ENCODE measurements around the gene ZSWIM6.

The ZSWIM6 gene

DNA sequence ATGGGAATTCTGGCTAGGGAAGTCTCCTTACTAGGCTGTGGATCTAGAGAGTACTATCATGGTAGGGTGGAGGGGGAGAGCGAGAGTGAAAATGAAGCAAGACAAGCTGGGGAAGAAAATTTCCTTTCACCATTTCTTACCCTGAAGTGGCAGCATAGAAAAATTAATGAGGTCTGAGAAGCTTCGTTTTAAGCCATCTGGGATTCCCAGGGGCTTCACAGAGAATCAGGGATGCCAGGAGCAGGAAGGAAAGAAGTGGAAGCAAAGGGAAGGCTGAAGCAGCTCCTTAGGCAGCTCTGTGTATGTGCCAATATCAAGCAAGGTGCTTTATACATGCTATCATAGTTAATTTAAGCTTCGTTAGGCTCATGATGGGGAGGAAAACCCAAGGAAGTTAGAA is 169.9 kb downstream of the ZSWIM6 start:
- Histone ChIP-seq H3K9me3 (replicated peaks in 1 of 11) (peaks cover 0 to 4% (median 0%) of the 10 kb centered on the region in 11 experiments; a peak in 3 of 22 replicates), H3K4me2 (no peak overlapping the region), H3K9ac (no peak overlapping the region), H4K20me1 (peaks cover 0 to 96% (median 9%) of the 10 kb centered on the region in 11 experiments; a peak in 9 of 22 replicates), H3K4me1 (peaks cover 0 to 10% (median 0%) of the 10 kb centered on the region in 10 experiments; a peak in 2 of 20 replicates), H3K36me3 (peaks cover 41 to 95% (median 69%) of the 10 kb centered on the region in 11 experiments), H3K27me3 (no peaks in the 10 kb centered on the region), H3K27ac (no peak overlapping the region), H3K4me3 (no peak overlapping the region)
- TF ChIP-seq Cebpa-rat (IDR thresholded peaks at IDR 0.05) = no peak

GRCh38 chr5:61504143-61504770 is 172.2 kb downstream of the ZSWIM6 start:
- Histone ChIP-seq H3K27ac (no peak overlapping the region), H3K36me3 (peaks cover 35 to 95% (median 69%) of the 10 kb centered on the region in 11 experiments), H4K20me1 (peaks cover 0 to 96% (median 9%) of the 10 kb centered on the region in 11 experiments; a peak in 9 of 22 replicates), H3K4me3 (no peak overlapping the region), H3K9me3 (replicated peaks in 1 of 11) (peaks cover 0 to 5% (median 0%) of the 10 kb centered on the region in 11 experiments; a peak in 3 of 22 replicates), H3K4me1 (peaks cover 0 to 10% (median 0%) of the 10 kb centered on the region in 10 experiments; a peak in 2 of 20 replicates), H3K4me2 (no peak overlapping the region), H3K27me3 (no peaks in the 10 kb centered on the region), H3K9ac (no peak overlapping the region)
- no peak for TF ChIP-seq Cebpa-rat (IDR thresholded peaks at IDR 0.05)

- peaks cover 0 to 9% (median 0%) of the 10 kb centered on the region in 10 experiments; a peak in 2 of 20 replicates for H3K4me1 ChIP-seq
- H3K4me3 ChIP-seq = no peak overlapping the region
- H3K9ac ChIP-seq = no peak overlapping the region
- H3K27ac ChIP-seq = no peak overlapping the region
- peaks cover 0 to 8% (median 4%) of the 10 kb centered on the region in 11 experiments; a peak in 5 of 22 replicates for H3K9me3 ChIP-seq (replicated peaks in 1 of 11)
- H3K4me2 ChIP-seq = no peak overlapping the region
- peaks cover 0 to 97% (median 9%) of the 10 kb centered on the region in 11 experiments; a peak in 9 of 22 replicates for H4K20me1 ChIP-seq
- TF ChIP-seq Cebpa-rat (IDR thresholded peaks at IDR 0.05) = no peak
- peaks cover 37 to 95% (median 70%) of the 10 kb centered on the region in 11 experiments for H3K36me3 ChIP-seq
- H3K27me3 ChIP-seq = no peaks in the 10 kb centered on the region
Observed at GRCh38 chr5:61505281-61505680, 173.2 kb downstream of the ZSWIM6 start.

DNA sequence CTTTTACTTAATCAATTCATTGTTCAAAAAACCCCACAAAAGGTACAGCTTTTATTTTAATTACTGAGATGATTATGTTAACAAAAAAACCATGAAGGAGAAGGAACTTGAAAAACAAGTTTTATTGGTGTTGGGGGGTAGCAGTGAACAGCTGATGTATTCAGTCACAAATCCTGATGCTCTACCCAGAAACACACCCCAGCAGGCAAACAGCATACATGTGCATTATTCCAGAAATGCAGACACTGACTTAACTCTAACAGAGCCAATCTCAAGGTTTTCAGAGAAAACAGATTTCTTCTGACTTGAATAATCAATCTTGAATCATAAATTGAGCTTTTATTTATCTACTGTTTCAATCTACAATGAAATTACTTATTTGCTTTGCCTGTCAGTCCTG is 175.2 kb downstream of the ZSWIM6 start:
- H3K9me3 ChIP-seq (replicated peaks in 1 of 11) = peaks cover 0 to 26% (median 16%) of the 10 kb centered on the region in 11 experiments; a peak in 18 of 22 replicates
- no peak for TF ChIP-seq Cebpa-rat (IDR thresholded peaks at IDR 0.05)
- no peak overlapping the region for H3K4me3 ChIP-seq
- H3K27me3 ChIP-seq = no peaks in the 10 kb centered on the region
- no peak overlapping the region for H3K4me2 ChIP-seq
- peaks cover 0 to 97% (median 6%) of the 10 kb centered on the region in 11 experiments; a peak in 9 of 22 replicates for H4K20me1 ChIP-seq
- H3K4me1 ChIP-seq = no peaks in the 10 kb centered on the region
- H3K36me3 ChIP-seq = peaks cover 51 to 94% (median 69%) of the 10 kb centered on the region in 11 experiments
- H3K27ac ChIP-seq = no peak overlapping the region
- no peak overlapping the region for H3K9ac ChIP-seq

DNA sequence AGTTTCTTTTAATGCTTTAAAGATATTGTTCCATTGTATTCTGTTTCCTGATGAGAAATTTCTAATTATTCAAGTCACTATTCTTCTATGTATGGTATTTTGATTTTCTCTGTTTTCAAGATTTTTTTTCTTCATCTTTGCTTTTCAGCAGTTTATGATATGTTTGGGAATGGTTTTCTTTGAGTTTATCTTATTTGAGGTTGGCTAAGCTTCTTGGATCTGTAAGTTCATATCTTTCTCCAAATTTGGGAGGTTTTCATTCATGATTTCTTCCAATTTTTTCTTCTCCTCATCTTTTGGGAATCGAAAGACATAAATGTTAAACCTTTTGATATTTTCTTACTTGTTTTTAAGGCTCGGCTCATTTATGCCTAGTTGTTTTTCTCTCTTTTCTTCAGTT is 184.9 kb downstream of the ZSWIM6 start:
- no peak for TF ChIP-seq Cebpa-rat (IDR thresholded peaks at IDR 0.05)
- Histone ChIP-seq H3K4me1 (peaks cover 0 to 9% (median 0%) of the 10 kb centered on the region in 10 experiments; a peak in 3 of 20 replicates), H3K9ac (no peak overlapping the region), H3K27me3 (no peaks in the 10 kb centered on the region), H3K36me3 (peaks cover 19 to 57% (median 42%) of the 10 kb centered on the region in 11 experiments; a peak in 20 of 22 replicates), H3K4me3 (no peak overlapping the region; a peak in 1 of 20 replicates), H3K9me3 (replicated peaks in 1 of 11) (peaks cover 0 to 49% (median 37%) of the 10 kb centered on the region in 11 experiments; a peak in 20 of 22 replicates), H4K20me1 (peaks cover 0 to 84% (median 12%) of the 10 kb centered on the region in 11 experiments; a peak in 12 of 22 replicates), H3K4me2 (no peak overlapping the region), H3K27ac (no peak overlapping the region)

DNA sequence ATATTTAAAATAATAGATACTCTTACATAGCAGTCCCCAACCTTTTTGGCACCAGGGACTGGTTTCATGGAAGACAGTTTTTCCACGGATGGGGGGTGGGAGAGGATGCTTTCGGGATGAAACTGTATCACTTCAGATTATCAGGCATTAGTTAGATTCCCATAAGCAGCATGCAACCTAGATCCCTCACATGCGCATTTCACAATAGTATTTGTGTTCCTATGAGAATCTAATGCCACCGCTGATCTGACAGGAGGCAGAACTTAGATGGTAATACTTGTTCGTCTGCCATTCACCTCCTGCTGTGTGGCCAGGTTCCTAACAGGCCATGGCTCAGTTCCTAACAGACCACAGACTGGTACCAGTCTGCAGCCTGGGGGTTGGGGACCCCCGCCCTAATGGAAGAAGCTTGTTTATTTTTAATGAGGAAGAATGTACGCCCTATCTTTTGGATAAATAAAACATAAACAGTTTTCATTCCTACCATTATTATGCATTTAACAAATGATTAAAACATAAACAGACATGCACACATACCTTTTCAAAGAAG is 187.7 kb downstream of the ZSWIM6 start:
- no peak overlapping the region for H3K4me2 ChIP-seq
- H3K36me3 ChIP-seq = peaks cover 32 to 64% (median 49%) of the 10 kb centered on the region in 11 experiments

DNA sequence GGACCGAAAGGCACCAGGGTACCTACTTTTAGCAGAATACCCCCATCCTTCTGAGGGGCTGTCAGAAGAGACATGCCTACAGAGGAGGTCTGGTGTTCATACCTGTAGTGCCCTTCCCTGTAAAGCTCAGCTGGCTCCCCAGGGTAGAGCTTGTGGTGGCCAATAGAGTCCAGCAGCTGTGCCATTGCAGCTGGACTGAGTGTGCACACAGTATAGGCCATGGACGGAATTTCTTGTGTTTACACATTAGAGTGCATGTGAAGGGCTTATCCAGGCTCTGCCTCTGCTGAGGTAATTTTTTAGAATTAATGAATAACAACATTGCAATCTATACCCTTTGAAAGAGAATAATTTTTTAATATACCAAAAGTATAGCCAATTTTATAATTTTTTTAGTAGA is 191.0 kb downstream of the ZSWIM6 start:
- no peak overlapping the region for H3K4me3 ChIP-seq
- TF ChIP-seq Cebpa-rat (IDR thresholded peaks at IDR 0.05) = no peak
- H3K27me3 ChIP-seq = no peaks in the 10 kb centered on the region
- H3K4me2 ChIP-seq = no peak overlapping the region
- H3K9me3 ChIP-seq (replicated peaks in 1 of 11) = no peaks in the 10 kb centered on the region
- H3K27ac ChIP-seq = no peak overlapping the region
- H3K36me3 ChIP-seq = peaks cover 40 to 79% (median 63%) of the 10 kb centered on the region in 11 experiments
- H3K9ac ChIP-seq = no peak overlapping the region
- H4K20me1 ChIP-seq = peaks cover 0 to 92% (median 11%) of the 10 kb centered on the region in 11 experiments; a peak in 11 of 22 replicates
- H3K4me1 ChIP-seq = no peaks in the 10 kb centered on the region

More for the DNA sequence above, 187.7 kb downstream of the ZSWIM6 start:
- Histone ChIP-seq H3K9ac (no peak overlapping the region), H3K4me1 (peaks cover 0 to 9% (median 0%) of the 10 kb centered on the region in 10 experiments; a peak in 3 of 20 replicates), H3K9me3 (replicated peaks in 1 of 11) (peaks cover 0 to 25% (median 21%) of the 10 kb centered on the region in 11 experiments; a peak in 20 of 22 replicates), H3K27me3 (no peaks in the 10 kb centered on the region), H3K27ac (no peak overlapping the region), H3K4me3 (no peak overlapping the region), H4K20me1 (peaks cover 0 to 80% (median 11%) of the 10 kb centered on the region in 11 experiments; a peak in 12 of 22 replicates)
- TF ChIP-seq Cebpa-rat (IDR thresholded peaks at IDR 0.05) = no peak

- no peaks in the 10 kb centered on the region for H3K4me1 ChIP-seq
- TF ChIP-seq Cebpa-rat (IDR thresholded peaks at IDR 0.05) = no peak
- H3K9me3 ChIP-seq (replicated peaks in 1 of 11) = no peaks in the 10 kb centered on the region
- no peak overlapping the region for H3K9ac ChIP-seq
- no peaks in the 10 kb centered on the region for H3K27me3 ChIP-seq
- peaks cover 0 to 98% (median 9%) of the 10 kb centered on the region in 11 experiments; a peak in 11 of 22 replicates for H4K20me1 ChIP-seq
- no peak overlapping the region for H3K27ac ChIP-seq
- no peak overlapping the region for H3K4me2 ChIP-seq
- H3K36me3 ChIP-seq = peaks cover 47 to 88% (median 70%) of the 10 kb centered on the region in 11 experiments
- H3K4me3 ChIP-seq = no peak overlapping the region
Observed at GRCh38 chr5:61523997-61524396, 191.9 kb downstream of the ZSWIM6 start.
